ENCODE results near the gene GNG12. TPM values are rescaled to one million over a fixed set of nuclear protein-coding genes. Genes with fewer than 3 reads are reported as not detected.

Gene GNG12
- total RNA-seq, 1 experiment from 2014 or later = 32.1 TPM

- peak; percentile 92 for DNase-seq (ENCODE audit: low spot score)
Observed at GRCh38 chr1:67815303-67816094, 17.8 kb downstream of the GNG12 start.

GRCh38 chr1:67814121-67814772, 19.0 kb downstream of the GNG12 start:
- peak; percentile 69 for DNase-seq (ENCODE audit: low spot score)

GRCh38 chr1:67812226-67812625, 21.0 kb downstream of the GNG12 start:
- DNase-seq (ENCODE audit: low spot score) = no peak

DNA sequence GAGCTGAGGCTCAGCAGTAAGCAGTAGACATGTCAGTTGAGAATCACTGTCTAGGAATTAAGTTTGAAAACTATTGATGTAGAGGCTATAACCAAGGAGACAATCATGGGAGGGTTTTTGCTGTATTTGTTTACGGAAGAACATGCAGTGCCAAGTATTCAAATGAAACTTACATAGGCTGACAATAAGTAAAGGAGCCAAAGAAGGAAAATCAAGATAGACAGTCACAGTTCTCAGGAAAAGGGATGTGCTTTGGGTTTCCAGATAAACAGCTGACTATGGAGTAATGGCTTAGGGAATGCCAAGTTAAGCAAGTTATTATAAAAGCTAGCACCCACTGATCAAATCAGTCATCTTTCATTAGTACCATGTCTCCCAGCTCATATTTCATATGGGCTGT, 21.5 kb downstream of the GNG12 start:
- no peak for DNase-seq (ENCODE audit: low spot score)

DNA sequence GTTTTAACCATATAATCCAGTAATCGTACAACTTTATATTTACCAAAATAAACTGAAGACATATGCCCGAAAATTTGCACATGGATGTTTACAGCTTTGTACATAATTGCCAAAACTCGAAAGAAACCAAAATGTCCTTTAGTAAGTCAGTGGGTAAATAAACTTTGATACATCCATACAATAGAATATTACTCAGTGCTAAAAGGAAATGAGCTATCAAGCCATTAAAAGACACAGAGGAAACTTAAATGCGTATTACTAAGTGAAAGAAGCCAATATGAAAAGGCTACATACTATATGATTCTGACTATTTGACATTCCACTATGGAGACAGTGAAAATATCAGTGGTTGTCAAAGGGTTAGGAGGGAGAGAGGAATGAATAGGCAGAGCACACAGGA, 23.4 kb downstream of the GNG12 start:
- no peak for DNase-seq (ENCODE audit: low spot score)

DNA sequence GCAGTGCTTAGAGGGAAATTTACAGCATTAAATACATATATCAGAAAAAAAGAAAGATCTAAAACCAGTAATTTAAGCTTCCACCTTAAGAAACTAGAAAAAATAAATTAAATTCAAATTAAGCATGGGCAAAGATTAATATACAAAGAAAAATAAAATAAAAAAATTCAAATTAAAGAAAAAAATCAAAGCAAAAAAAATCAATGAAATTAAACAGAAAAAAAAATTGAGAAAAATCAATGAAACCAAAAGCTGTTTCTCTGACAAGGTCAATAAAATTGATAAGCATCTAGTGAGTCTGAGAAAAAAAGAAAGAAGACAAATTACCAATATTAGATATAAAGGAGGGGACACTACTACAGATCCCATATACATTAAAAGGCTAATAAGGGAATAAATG, 26.0 kb downstream of the GNG12 start:
- no peak for DNase-seq (ENCODE audit: low spot score)

- DNase-seq (ENCODE audit: low spot score) = no peak
Observed at GRCh38 chr1:67804710-67805109, 28.6 kb downstream of the GNG12 start.

- no peak for DNase-seq (ENCODE audit: low spot score)
Observed at GRCh38 chr1:67803380-67804279, 29.6 kb downstream of the GNG12 start.

DNA sequence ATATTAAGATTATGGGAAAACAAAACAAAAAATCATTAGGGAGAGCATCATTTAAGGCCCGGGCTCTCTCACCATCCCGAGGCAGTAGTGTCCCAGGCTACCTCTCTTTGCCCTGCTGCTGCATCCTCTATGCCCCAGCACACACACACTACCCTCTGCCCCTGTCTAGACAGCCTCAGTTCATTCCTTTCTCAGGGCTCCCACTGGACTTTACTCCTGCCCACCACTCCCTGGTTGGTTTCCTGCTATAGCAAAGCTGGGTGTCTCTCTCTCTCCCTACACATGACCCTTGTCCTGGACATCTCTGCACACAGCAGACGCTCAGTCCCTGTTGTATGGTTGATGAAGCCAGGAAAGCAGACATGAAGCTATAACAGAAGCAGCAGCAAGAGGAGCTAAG, 30.7 kb downstream of the GNG12 start:
- no peak for DNase-seq (ENCODE audit: low spot score)

DNA sequence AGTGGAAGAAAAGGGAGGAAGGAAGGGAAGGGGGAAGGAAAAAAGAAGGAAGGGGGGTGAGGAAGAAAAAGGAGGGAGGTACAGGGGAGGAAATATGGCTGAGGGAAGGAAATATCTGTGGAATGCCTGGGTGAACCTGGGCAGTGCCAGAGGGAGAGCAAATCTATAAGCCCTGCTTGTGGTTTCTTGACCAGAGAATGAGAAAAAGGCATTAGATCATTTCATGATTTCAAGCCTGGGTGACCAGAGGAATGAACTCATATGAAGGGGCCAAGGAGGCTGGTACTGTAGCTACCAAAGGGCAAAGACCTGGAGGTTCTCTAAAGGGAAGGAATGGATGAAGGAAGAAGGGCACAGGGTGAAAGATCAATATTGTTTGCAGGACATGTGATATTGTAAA, 31.4 kb downstream of the GNG12 start:
- no peak for DNase-seq (ENCODE audit: low spot score)

- no peak for DNase-seq (ENCODE audit: low spot score)
Observed at GRCh38 chr1:67795179-67795912, 37.9 kb downstream of the GNG12 start.

DNA sequence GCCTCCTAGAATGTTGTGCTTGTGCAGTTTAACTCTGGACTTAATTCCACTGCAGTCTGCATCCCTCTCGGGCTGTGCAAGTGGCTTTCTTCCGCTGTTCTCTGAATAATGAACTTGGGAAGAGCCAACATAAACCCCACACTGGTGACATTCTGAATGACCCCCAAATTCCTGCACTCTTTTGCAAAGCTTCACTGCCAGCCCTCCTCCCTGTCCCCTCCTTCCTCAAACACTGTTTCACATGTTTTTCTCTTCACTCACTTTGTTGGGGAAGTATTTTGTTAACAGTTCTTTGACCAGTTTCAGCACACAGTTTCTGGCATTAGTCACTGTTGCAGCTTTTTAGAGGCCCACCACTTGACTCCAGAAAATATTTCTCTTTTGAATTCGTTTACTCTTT, 39.7 kb downstream of the GNG12 start:
- DNase-seq (ENCODE audit: low spot score) = no peak

GRCh38 chr1:67792741-67793458, 40.4 kb downstream of the GNG12 start:
- no peak for DNase-seq (ENCODE audit: low spot score)

DNA sequence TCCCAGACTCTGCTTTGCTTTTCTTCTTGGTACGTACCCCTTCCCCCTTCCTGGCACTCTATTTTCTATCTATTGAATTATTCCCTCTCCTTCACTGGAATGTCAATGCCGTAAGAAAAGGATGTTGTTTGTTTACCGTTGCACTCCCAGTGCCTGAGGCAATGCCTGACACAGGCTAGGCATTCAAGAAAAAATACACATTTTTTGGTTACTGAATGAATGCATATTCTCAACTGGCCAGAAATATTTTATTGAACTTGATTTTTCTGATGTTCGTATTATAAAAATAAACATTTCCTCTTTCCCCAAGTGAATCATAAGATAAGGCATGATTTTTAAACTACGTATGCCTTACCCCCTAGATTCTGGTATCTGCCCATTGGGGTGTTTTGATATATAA, 41.2 kb downstream of the GNG12 start:
- no peak for DNase-seq (ENCODE audit: low spot score)

- DNase-seq (ENCODE audit: low spot score) = no peak
Observed at GRCh38 chr1:67791686-67792085, 41.6 kb downstream of the GNG12 start.

DNA sequence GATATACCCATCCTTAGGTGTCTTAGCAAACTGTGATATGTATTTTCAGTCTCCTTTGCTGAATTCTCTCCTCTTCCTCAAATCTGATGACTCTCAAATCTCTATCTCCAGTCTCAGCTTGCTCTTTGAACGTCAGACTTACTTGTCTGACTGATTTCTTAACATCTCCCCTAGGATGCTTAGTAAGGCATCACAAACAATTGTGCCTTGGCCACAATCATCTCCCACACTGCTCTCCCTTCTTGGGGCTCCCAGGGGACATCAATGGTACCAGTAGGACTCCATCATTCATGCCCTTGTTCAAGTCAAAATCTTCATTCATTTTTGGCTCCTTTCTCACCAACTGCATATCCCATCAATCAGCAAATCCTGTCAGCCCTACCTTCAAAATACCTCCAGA, 42.0 kb downstream of the GNG12 start:
- DNase-seq (ENCODE audit: low spot score) = no peak

- no peak for DNase-seq (ENCODE audit: low spot score)
Observed at GRCh38 chr1:67790201-67790692, 43.0 kb downstream of the GNG12 start.

DNA sequence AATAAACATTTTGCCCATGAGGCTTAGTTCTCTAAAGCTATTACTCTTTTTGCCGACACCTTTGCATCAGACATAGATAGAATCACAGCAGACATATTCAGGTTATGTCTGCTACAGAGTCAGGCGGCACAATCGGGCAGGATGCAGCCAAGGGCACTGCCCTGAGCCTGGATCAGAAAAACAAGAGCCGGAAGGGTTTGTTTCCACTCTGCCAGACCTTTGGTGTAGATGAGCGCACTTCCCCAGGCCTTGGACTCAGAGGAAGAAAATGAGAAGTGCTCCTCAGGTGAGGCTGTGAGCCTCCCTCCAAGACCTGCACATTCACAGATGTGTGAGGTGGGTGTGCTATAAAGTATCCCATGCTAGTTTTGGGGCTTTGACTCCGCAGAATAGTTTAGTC, 43.7 kb downstream of the GNG12 start:
- no peak for DNase-seq (ENCODE audit: low spot score)

- DNase-seq (ENCODE audit: low spot score) = no peak
Observed at GRCh38 chr1:67788904-67789303, 44.4 kb downstream of the GNG12 start.

GRCh38 chr1:67788238-67788790, 45.0 kb downstream of the GNG12 start:
- no peak for DNase-seq (ENCODE audit: low spot score)

Measured in HT-29 (cell line).